Chondrocyte (in vitro differentiated cells): ENCODE results near the gene GLIPR1. TPM values are rescaled to one million over a fixed set of nuclear protein-coding genes. Genes with fewer than 3 reads are reported as not detected.
"Not testable (repeated sequence)": the region's sequence is repeated elsewhere in the genome, so short reads cannot be mapped to it uniquely, and the experiment has no call there.

Source experiments
- DNase-seq: peaks from one replicate; pipeline ENCODE4 v3.0.0; 2021; ENCODE audit warnings: mixed read lengths, low spot score
- H3K27ac Mint-ChIP-seq: one replicate; pipeline ENCODE4 v1.8.0; 2021; ENCODE audit warnings: mild to moderate bottlenecking, moderate library complexity, mixed read lengths; ENCODE audit not compliant: unreplicated experiment
- H3K27me3 Mint-ChIP-seq: 2 replicates; pipeline ENCODE4 v1.8.0; 2021; ENCODE audit warnings: low read depth, mixed read lengths
- H3K36me3 Mint-ChIP-seq: 2 replicates; pipeline ENCODE4 v1.8.0; 2021; ENCODE audit warnings: low read depth, mixed read lengths
- H3K4me1 Mint-ChIP-seq: 2 replicates; pipeline ENCODE4 v1.8.0; 2021; ENCODE audit warnings: low read depth, mild to moderate bottlenecking, mixed read lengths
- H3K4me3 Mint-ChIP-seq: one replicate; pipeline ENCODE4 v1.8.0; 2021; ENCODE audit warnings: mild to moderate bottlenecking, moderate library complexity, mixed read lengths; ENCODE audit not compliant: unreplicated experiment
- H3K9me3 Mint-ChIP-seq: 2 replicates; pipeline ENCODE4 v1.8.0; 2021; ENCODE audit warnings: low read depth, mixed read lengths
- CTCF ChIP-seq: fragments of 200-600 bp; sonication (generic); IDR thresholded peaks from 2 replicates; pipeline ENCODE4 v1.5.0; 2021; ENCODE audit warnings: antibody characterized with exemption, mild to moderate bottlenecking, moderate library complexity
- total RNA-seq: library from RNA; stranded (reverse); gene quantifications from 3 replicates; pipeline ENCODE4 v1.2.1, GENCODE V29; 2021

The GLIPR1 gene
- total RNA-seq, 1 donor from 2014 or later: 123 TPM

- no peak for TF ChIP-seq CTCF
- no peak overlapping the region for H3K4me3 Mint-ChIP-seq
- no peak overlapping the region for H3K27ac Mint-ChIP-seq
- peaks cover 17% of the 10 kb centered on the region for H3K4me1 Mint-ChIP-seq
- peaks cover 5% of the 10 kb centered on the region for H3K36me3 Mint-ChIP-seq
- H3K27me3 Mint-ChIP-seq: no peaks in the 10 kb centered on the region
- no peak for DNase-seq
- H3K9me3 Mint-ChIP-seq: peaks cover 29% of the 10 kb centered on the region
These were observed 40.6 kb upstream of the GLIPR1 start for GRCh38 chr12:75439930-75440329.

- H3K27me3 Mint-ChIP-seq, H3K27ac Mint-ChIP-seq, DNase-seq, H3K36me3 Mint-ChIP-seq, H3K4me3 Mint-ChIP-seq: not testable (repeated sequence)
- Mint-ChIP-seq H3K4me1 (peaks cover 34% of the 10 kb centered on the region), H3K9me3 (peaks cover 16% of the 10 kb centered on the region)
These were observed 38.7 kb upstream of the GLIPR1 start for GRCh38 chr12:75441687-75442449.

- H3K4me3 Mint-ChIP-seq, H3K27me3 Mint-ChIP-seq, DNase-seq, H3K27ac Mint-ChIP-seq, H3K36me3 Mint-ChIP-seq: not testable (repeated sequence)
- Mint-ChIP-seq H3K4me1 (peaks cover 40% of the 10 kb centered on the region), H3K9me3 (peaks cover 12% of the 10 kb centered on the region)
These were observed 38.1 kb upstream of the GLIPR1 start for GRCh38 chr12:75442454-75442853.

- peaks cover 3% of the 10 kb centered on the region for H3K36me3 Mint-ChIP-seq
- H3K4me1 Mint-ChIP-seq: peaks cover 40% of the 10 kb centered on the region
- H3K9me3 Mint-ChIP-seq: peaks cover 9% of the 10 kb centered on the region
- no peak overlapping the region for H3K4me3 Mint-ChIP-seq
- H3K27me3 Mint-ChIP-seq: no peaks in the 10 kb centered on the region
- DNase-seq: no peak
- TF ChIP-seq CTCF: no peak
- H3K27ac Mint-ChIP-seq: peak overlapping the region; percentile 14
These were observed 36.8 kb upstream of the GLIPR1 start for GRCh38 chr12:75443709-75444108.

- Mint-ChIP-seq H3K27ac (peak overlapping the region; percentile 87), H3K27me3 (no peaks in the 10 kb centered on the region)
These were observed 36.0 kb upstream of the GLIPR1 start for GRCh38 chr12:75444429-75445136.

GRCh38 chr12:75445137-75445507, 35.4 kb upstream of the GLIPR1 start:
- Mint-ChIP-seq H3K27ac (peak overlapping the region; percentile 87), H3K4me1 (peaks cover 40% of the 10 kb centered on the region)
- H3K9me3 Mint-ChIP-seq, H3K4me3 Mint-ChIP-seq, DNase-seq, H3K36me3 Mint-ChIP-seq, H3K27me3 Mint-ChIP-seq: not testable (repeated sequence)

More at GRCh38 chr12:75444429-75445136, 36.0 kb upstream of the GLIPR1 start:
- Mint-ChIP-seq H3K4me3 (no peak overlapping the region), H3K9me3 (peaks cover 9% of the 10 kb centered on the region), H3K36me3 (peaks cover 3% of the 10 kb centered on the region), H3K4me1 (peaks cover 40% of the 10 kb centered on the region)
- no peak for DNase-seq
- TF ChIP-seq CTCF: no peak
